HG03520 (cell line): Measurements from ENCODE around the gene KCNK4.
"Not testable (repeated sequence)": the region's sequence is repeated elsewhere in the genome, so short reads cannot be mapped to it uniquely, and the experiment has no call there.

Experiments used
- ATAC-seq: cut with Tn5 transposase; IDR thresholded peaks from one replicate; pipeline ENCODE4 v1.9.1; 2021; ENCODE audit warnings: mild to moderate bottlenecking, moderate library complexity; ENCODE audit not compliant: unreplicated experiment

KCNK4 gene

GRCh38 chr11:64291262-64291751, at the start of gene KCNK4:
KCNK4 (plus strand) TSS chr11:64291302; CDS start chr11:64293019, 1,717 bp downstream.
- no peak for ATAC-seq

GRCh38 chr11:64241491-64242374, 49.4 kb upstream of the KCNK4 start:
- peak; percentile 61 for ATAC-seq

GRCh38 chr11:64243236-64243854, 47.8 kb upstream of the KCNK4 start:
- no peak for ATAC-seq

GRCh38 chr11:64244107-64244506, 47.0 kb upstream of the KCNK4 start:
- ATAC-seq = no peak

GRCh38 chr11:64244966-64245365, 46.1 kb upstream of the KCNK4 start:
- ATAC-seq = no peak

GRCh38 chr11:64245401-64245796, 45.7 kb upstream of the KCNK4 start:
- no peak for ATAC-seq

GRCh38 chr11:64245797-64246620, 45.1 kb upstream of the KCNK4 start:
- ATAC-seq = no peak

- not testable (repeated sequence) for ATAC-seq
These were observed 44.6 kb upstream of the KCNK4 start for GRCh38 chr11:64246621-64246870.

- peak; percentile 33 for ATAC-seq
These were observed 44.0 kb upstream of the KCNK4 start, which contains the start of gene PPP1R14B for GRCh38 chr11:64246871-64247728. PPP1R14B (minus strand) TSS chr11:64246943; CDS start chr11:64246673, 270 bp downstream.

- no peak for ATAC-seq
These were observed 43.2 kb upstream of the KCNK4 start for GRCh38 chr11:64247729-64248531.

- no peak for ATAC-seq
These were observed 42.5 kb upstream of the KCNK4 start for GRCh38 chr11:64248578-64248977.

- no peak for ATAC-seq
These were observed 42.1 kb upstream of the KCNK4 start for GRCh38 chr11:64249038-64249437.

- ATAC-seq = no peak
These were observed 41.3 kb upstream of the KCNK4 start for GRCh38 chr11:64249563-64250414.

- ATAC-seq = no peak
These were observed 40.6 kb upstream of the KCNK4 start for GRCh38 chr11:64250415-64251015.

GRCh38 chr11:64251016-64251752, 39.9 kb upstream of the KCNK4 start, which contains the start of gene PLCB3:
PLCB3 (plus strand) TSS chr11:64251530; CDS start chr11:64251650, 120 bp downstream.
- ATAC-seq = no peak

- ATAC-seq = no peak
These were observed 39.4 kb upstream of the KCNK4 start for GRCh38 chr11:64251753-64252002.

GRCh38 chr11:64252003-64252872, 38.9 kb upstream of the KCNK4 start:
- no peak for ATAC-seq
